Stimulated activated naive CD8-positive, alpha-beta T cell treated with anti-CD3 and anti-CD28 coated beads, Interleukin-15, Interleukin-2, amounts not matched to agents 100 ng/mL and 50 ng/mL, for 24 hours (primary cell): ENCODE results near the gene COL4A2.

ENCODE experiments used
- H3K27ac Mint-ChIP-seq: one replicate; pipeline ENCODE4 v1.8.0; 2021; ENCODE audit warnings: mild to moderate bottlenecking, mixed read lengths
- H3K27me3 Mint-ChIP-seq: one replicate; pipeline ENCODE4 v1.8.0; 2021; ENCODE audit warnings: mixed read lengths
- H3K36me3 Mint-ChIP-seq: one replicate; pipeline ENCODE4 v1.8.0; 2021; ENCODE audit warnings: low read depth, mixed read lengths
- H3K4me1 Mint-ChIP-seq: one replicate; pipeline ENCODE4 v1.8.0; 2021; ENCODE audit warnings: low read depth, mixed read lengths
- H3K4me3 Mint-ChIP-seq: one replicate; pipeline ENCODE4 v1.8.0; 2021; ENCODE audit warnings: mild to moderate bottlenecking, mixed read lengths
- H3K9me3 Mint-ChIP-seq: one replicate; pipeline ENCODE4 v1.8.0; 2021; ENCODE audit warnings: mixed read lengths

Gene COL4A2

GRCh38 chr13:110434629-110435028 lies 127.5 kb downstream of the COL4A2 start:
- no peaks in the 10 kb centered on the region for H3K9me3 Mint-ChIP-seq
- no peaks in the 10 kb centered on the region for H3K36me3 Mint-ChIP-seq
- peaks cover 74% of the 10 kb centered on the region for H3K27me3 Mint-ChIP-seq
- H3K27ac Mint-ChIP-seq, result no peak overlapping the region
- no peaks in the 10 kb centered on the region for H3K4me1 Mint-ChIP-seq
- H3K4me3 Mint-ChIP-seq, result no peak overlapping the region

- Mint-ChIP-seq H3K27ac (no peak overlapping the region), H3K36me3 (no peaks in the 10 kb centered on the region), H3K27me3 (peaks cover 70% of the 10 kb centered on the region), H3K9me3 (no peaks in the 10 kb centered on the region), H3K4me3 (no peak overlapping the region), H3K4me1 (no peaks in the 10 kb centered on the region)
Observed at GRCh38 chr13:110435331-110435730, 128.2 kb downstream of the COL4A2 start.

DNA sequence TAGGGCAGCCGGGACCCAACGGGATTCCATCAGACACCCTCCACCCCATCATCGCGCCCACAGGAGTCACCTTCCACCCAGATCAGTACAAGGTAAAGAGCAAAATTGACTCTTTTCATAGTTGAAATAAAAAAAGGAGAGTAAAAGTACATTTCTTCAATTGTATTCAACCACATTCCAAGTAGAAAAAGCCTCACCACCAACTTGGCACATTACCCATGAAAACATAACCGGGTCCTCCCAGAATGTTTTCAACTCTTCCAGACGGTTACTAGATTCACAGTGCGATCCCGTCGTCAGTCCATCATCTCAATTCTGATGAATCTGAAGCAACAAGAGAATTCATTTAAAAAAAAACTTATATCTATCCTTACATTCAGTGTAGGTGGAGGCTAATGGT lies 129.2 kb downstream of the COL4A2 start:
- Mint-ChIP-seq H3K27ac (no peak overlapping the region), H3K4me3 (no peak overlapping the region), H3K9me3 (no peaks in the 10 kb centered on the region), H3K36me3 (no peaks in the 10 kb centered on the region), H3K4me1 (no peaks in the 10 kb centered on the region), H3K27me3 (peaks cover 65% of the 10 kb centered on the region)

DNA sequence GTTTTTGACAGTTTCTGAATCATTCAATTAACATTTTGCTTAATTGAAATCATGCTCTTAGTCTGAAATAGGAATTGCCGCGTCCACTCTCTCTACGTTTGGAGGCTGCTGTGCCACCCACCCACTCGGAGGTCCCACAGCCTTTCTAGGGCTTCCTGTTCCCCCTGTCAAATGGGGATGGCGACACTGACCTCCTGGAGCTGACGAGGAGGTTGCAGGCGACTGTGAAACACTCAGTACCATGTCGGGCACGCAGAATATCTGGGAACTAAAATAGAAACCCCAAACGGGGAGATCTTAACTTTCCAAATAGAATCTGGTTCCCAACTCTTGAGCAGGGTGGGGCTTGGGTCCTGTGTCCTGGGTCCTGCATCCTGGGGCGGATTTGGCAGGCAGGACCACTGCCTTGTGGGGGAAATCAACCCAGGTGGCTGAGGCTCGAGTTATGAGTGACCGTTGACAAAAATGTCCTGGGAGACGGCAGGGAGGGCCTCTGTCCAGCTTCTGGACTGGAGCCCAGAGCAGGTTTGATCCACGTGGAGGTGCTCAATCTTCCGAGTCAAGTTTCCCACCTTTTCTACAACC lies 129.8 kb downstream of the COL4A2 start:
- Mint-ChIP-seq H3K27ac (no peak overlapping the region), H3K4me1 (no peaks in the 10 kb centered on the region), H3K4me3 (no peak overlapping the region), H3K36me3 (no peaks in the 10 kb centered on the region), H3K27me3 (peaks cover 62% of the 10 kb centered on the region), H3K9me3 (no peaks in the 10 kb centered on the region)

- no peaks in the 10 kb centered on the region for H3K9me3 Mint-ChIP-seq
Observed at GRCh38 chr13:110438211-110438610, 131.1 kb downstream of the COL4A2 start.

DNA sequence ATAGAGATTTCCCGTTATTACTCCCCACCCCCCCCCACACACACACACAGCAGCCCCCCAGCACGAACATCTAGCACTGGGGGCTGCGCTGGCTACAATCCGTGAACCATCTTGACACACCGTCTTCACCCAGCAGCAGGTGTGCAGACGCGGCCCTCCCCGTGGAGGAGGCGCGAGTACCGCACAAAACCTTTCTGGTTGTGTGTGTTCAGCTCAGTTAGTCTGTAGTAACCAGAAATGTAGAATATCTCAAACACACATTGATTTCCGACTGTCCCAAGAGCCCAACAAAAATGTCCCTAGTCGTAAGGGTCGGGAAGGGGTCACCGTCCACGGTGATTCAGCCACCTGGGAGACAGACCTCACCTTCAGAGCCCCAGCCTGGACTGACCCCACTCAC lies 131.7 kb downstream of the COL4A2 start:
- Mint-ChIP-seq H3K4me1 (no peaks in the 10 kb centered on the region), H3K27me3 (peaks cover 61% of the 10 kb centered on the region), H3K4me3 (no peak overlapping the region), H3K27ac (no peak overlapping the region), H3K36me3 (no peaks in the 10 kb centered on the region), H3K9me3 (no peaks in the 10 kb centered on the region)

More at GRCh38 chr13:110438211-110438610, 131.1 kb downstream of the COL4A2 start:
- Mint-ChIP-seq H3K4me3 (no peak overlapping the region), H3K36me3 (no peaks in the 10 kb centered on the region), H3K27ac (no peak overlapping the region), H3K4me1 (no peaks in the 10 kb centered on the region), H3K27me3 (peaks cover 61% of the 10 kb centered on the region)

- Mint-ChIP-seq H3K9me3 (no peaks in the 10 kb centered on the region), H3K4me3 (no peak overlapping the region), H3K27me3 (peaks cover 62% of the 10 kb centered on the region), H3K36me3 (no peaks in the 10 kb centered on the region), H3K27ac (no peak overlapping the region), H3K4me1 (no peaks in the 10 kb centered on the region)
Observed at GRCh38 chr13:110440946-110441731, 134.1 kb downstream of the COL4A2 start.

GRCh38 chr13:110442930-110443621 lies 136.0 kb downstream of the COL4A2 start:
- H3K27ac Mint-ChIP-seq, result no peak overlapping the region
- no peaks in the 10 kb centered on the region for H3K36me3 Mint-ChIP-seq
- peaks cover 61% of the 10 kb centered on the region for H3K27me3 Mint-ChIP-seq
- no peaks in the 10 kb centered on the region for H3K9me3 Mint-ChIP-seq
- no peak overlapping the region for H3K4me3 Mint-ChIP-seq
- no peaks in the 10 kb centered on the region for H3K4me1 Mint-ChIP-seq

- H3K27me3 Mint-ChIP-seq, result peaks cover 61% of the 10 kb centered on the region
- no peaks in the 10 kb centered on the region for H3K4me1 Mint-ChIP-seq
- no peak overlapping the region for H3K27ac Mint-ChIP-seq
- H3K36me3 Mint-ChIP-seq, result no peaks in the 10 kb centered on the region
- H3K9me3 Mint-ChIP-seq, result no peaks in the 10 kb centered on the region
- H3K4me3 Mint-ChIP-seq, result no peak overlapping the region
Observed at GRCh38 chr13:110443622-110444225, 136.6 kb downstream of the COL4A2 start.

DNA sequence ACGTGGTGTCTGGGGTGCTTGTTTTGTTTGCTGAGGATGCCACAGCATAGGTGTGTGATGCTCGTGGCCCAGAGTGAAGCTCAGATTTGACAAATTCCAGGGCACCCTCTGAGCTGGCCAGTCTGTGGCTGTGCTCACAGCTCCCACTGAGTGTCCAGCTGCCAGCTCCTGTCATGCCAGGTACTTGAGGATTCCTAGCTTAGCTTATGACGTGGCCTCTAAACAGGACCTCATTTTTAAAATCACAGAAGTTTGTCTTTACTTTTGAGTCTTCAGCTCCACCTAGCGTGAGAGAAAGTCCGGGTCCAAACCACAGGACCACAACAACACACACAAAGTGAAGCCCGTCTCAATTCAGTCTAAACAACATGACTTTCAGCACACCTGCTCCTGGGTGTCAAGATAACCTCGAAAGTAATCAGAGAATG lies 137.2 kb downstream of the COL4A2 start:
- Mint-ChIP-seq H3K4me3 (no peak overlapping the region), H3K27me3 (peaks cover 56% of the 10 kb centered on the region), H3K9me3 (no peaks in the 10 kb centered on the region), H3K27ac (no peak overlapping the region), H3K4me1 (no peaks in the 10 kb centered on the region), H3K36me3 (no peaks in the 10 kb centered on the region)

GRCh38 chr13:110445183-110445582 lies 138.1 kb downstream of the COL4A2 start:
- H3K4me1 Mint-ChIP-seq, result no peaks in the 10 kb centered on the region
- no peak overlapping the region for H3K4me3 Mint-ChIP-seq
- H3K36me3 Mint-ChIP-seq, result no peaks in the 10 kb centered on the region
- H3K27me3 Mint-ChIP-seq, result peaks cover 52% of the 10 kb centered on the region
- no peak overlapping the region for H3K27ac Mint-ChIP-seq
- H3K9me3 Mint-ChIP-seq, result no peaks in the 10 kb centered on the region

DNA sequence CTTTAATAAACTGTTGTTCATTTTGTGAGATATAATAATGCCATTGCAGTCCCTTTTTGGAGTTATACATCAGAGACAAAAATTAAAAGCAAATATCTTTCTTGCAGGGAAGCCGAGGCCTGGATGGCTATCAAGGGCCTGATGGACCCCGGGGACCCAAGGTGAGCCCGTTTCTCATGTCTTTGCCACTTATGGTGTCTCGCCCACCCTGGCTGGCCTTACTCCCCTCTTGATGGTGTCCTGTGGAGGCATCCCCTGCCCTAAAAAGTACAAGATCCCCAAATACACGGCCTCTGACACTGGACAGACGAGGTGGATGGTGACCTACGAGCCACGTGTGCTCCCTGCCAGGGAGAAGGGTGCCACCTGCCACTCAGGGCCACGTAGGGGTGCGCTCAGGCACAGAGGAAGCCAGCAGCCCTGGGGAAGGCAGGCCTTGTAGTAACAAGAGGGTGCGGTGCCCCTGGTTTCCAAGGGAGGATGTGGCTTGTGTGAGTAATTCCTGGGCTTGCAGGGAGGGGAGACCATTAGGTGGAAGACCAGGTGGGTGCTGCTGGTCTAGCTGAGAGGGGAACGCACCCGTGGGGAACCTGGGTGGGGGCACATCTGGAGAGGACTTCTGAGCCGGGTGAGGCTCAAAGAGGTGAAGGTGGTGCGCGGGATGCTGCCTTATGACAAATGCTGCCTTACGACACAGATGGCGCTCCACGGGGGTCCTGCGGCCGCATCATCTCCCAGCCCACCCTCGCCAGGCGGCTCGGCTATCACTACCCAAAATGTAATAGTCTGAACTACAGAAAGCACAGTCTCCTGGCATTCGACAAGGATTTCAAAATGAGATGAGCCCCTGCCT lies 138.9 kb downstream of the COL4A2 start:
- Mint-ChIP-seq H3K4me1 (no peaks in the 10 kb centered on the region), H3K27me3 (peaks cover 52% of the 10 kb centered on the region), H3K27ac (no peak overlapping the region), H3K9me3 (no peaks in the 10 kb centered on the region), H3K4me3 (no peak overlapping the region), H3K36me3 (no peaks in the 10 kb centered on the region)

DNA sequence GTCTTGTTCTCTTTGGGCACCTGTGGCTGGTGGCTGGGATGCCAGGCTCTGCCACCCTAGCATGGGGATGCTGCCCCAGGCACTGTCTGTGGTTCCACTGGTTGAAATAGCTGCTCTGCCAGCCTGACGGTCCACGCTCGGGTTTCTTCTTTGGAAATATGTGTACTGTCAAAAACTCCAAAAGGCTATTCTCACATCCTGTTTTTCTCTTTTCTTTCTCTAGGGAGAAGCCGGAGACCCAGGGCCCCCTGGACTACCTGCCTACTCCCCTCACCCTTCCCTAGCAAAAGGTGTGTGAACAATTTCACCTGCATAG lies 139.4 kb downstream of the COL4A2 start:
- Mint-ChIP-seq H3K4me3 (no peak overlapping the region), H3K27me3 (peaks cover 48% of the 10 kb centered on the region), H3K9me3 (no peaks in the 10 kb centered on the region), H3K27ac (no peak overlapping the region), H3K36me3 (no peaks in the 10 kb centered on the region), H3K4me1 (no peaks in the 10 kb centered on the region)

DNA sequence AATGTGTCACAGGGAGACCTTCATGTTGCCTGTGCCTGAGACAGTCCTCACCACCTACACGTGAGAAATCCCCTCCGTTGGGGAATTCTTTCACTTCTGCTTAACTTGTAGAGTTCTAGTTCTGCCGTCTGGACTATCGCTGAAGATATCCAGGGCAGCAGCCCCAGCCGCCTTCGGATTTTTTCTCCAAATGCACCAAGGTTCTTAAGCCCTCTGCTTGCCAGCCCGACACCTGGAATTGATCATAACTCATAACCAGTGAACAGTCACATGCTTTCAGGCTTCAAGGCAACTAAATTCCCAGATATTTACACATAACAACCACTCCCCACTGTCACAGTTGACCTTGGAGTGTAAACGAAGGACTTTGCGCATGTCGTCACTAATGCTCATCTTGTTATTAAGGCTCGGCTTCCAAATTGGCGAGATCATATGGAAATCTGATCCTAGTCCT lies 140.0 kb downstream of the COL4A2 start:
- Mint-ChIP-seq H3K27ac (no peak overlapping the region), H3K9me3 (no peaks in the 10 kb centered on the region), H3K27me3 (peaks cover 48% of the 10 kb centered on the region)

More for the DNA sequence above, 140.0 kb downstream of the COL4A2 start:
- Mint-ChIP-seq H3K4me3 (no peak overlapping the region), H3K4me1 (no peaks in the 10 kb centered on the region), H3K36me3 (no peaks in the 10 kb centered on the region)
